GM13976 (cell line): ENCODE measurements around the gene MICU2.
A peak's percentile ranks its signal among the peaks of the same experiment; 100 is the strongest.
"Not testable (repeated sequence)": the region's sequence is repeated elsewhere in the genome, so short reads cannot be mapped to it uniquely, and the experiment has no call there.

Experiments
- DNase-seq: peaks from one replicate; pipeline ENCODE4 v3.0.0; 2012; ENCODE audit warnings: low spot score
- CTCF ChIP-seq: IDR thresholded peaks from 2 replicates; pipeline ENCODE4 v1.5.1; 2012; ENCODE audit warnings: borderline replicate concordance, mild to moderate bottlenecking; ENCODE audit not compliant: insufficient read depth; ENCODE audit errors: extremely low read depth, missing control alignments, control extremely low read depth
- in situ Hi-C: fragments of 300-500 bp; cut with MboI; formaldehyde crosslinking; loops from one replicate; pipeline ENCODE4 v1.12.0; 2022; ENCODE audit warnings: low sequenced_read_pairs, mixed read lengths, inconsistent platforms; ENCODE audit not compliant: unreplicated experiment

MICU2 gene

DNA sequence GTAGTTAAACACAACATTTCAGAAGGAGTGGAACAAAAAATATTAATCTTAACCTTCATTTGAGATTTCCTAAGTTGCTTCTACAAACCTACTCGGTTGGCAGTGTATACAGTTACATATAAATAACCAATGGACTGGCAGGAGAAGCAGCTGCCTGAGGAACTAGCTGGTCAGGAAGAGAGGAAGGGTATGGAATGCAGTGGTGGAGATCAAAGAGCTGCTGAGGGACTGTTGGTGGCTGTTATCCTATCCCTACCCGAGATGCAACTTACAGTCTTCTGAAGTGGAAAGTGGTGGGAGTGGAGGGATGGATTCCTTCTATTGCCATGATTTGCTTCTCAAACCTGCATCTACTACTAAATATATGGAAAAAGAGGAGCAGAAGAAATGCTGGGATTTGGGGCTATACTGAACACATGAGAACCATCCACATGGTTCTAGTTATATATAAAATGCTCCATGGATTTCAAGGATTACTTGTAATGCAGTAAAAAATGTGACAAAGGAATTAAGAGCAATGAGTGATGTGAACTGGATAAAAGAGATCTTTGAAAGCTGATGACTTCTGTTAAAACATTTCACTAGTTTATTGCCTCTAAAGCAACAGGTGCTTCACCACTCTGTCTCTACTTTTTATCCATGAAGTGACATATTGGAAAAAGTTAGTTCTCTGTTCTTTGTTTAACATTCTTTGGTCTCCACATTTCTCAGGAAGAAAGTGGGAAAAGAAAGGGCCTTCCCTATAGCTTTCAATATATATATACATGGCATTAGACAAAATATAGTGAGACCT is 29.9 kb downstream of the MICU2 start:
- no peak for DNase-seq
- TF ChIP-seq CTCF, result no peak
- in situ Hi-C loops, result no loop called here

DNA sequence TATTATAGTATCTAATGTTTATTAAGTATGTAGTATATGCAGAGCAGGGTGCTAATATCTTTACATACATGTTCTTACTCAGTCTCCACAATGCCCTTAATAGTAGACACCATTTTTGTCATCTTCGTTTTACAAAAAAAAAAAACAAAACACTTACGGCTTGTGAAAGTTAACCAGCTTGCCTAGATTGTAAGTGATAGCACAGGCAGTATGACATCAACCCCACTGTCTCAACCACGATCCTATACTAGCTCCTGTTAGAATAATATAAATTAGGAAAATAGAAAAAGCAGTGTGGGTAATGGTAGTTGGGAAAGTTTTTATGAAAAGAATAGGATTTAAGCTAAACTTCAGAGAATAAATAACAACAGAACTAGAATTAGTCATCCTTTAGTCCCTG is 34.3 kb downstream of the MICU2 start:
- in situ Hi-C loops, result no loop called here
- DNase-seq, result no peak
- no peak for TF ChIP-seq CTCF

DNA sequence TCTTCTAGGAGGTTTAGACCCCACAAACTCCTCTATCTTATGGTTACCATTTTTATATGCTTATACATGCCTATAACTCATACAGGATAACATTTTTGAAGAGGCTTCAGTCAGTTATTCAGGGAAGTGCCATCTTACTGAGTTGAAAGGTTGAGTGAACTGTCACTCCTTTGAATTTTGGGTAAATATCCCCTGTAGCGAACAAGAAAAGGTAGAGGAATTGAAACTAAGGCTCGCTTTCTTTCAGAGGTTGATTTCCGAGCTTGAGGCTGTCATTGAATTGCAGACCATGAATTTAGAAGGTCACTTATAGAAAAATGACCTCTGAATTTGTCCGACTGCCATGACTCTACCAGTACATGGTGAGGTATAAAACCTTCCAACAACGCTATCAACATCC is 35.1 kb downstream of the MICU2 start:
- in situ Hi-C loops, result no loop called here
- TF ChIP-seq CTCF, result no peak
- DNase-seq, result no peak

GRCh38 chr13:21567714-21568113 is 36.3 kb downstream of the MICU2 start:
- TF ChIP-seq CTCF, result no peak
- in situ Hi-C loops, result no loop called here
- peak; percentile 26 for DNase-seq

- no peak for TF ChIP-seq CTCF
- in situ Hi-C loops, result no loop called here
- no peak for DNase-seq
Measured at GRCh38 chr13:21557995-21558394, 46.0 kb downstream of the MICU2 start.

DNA sequence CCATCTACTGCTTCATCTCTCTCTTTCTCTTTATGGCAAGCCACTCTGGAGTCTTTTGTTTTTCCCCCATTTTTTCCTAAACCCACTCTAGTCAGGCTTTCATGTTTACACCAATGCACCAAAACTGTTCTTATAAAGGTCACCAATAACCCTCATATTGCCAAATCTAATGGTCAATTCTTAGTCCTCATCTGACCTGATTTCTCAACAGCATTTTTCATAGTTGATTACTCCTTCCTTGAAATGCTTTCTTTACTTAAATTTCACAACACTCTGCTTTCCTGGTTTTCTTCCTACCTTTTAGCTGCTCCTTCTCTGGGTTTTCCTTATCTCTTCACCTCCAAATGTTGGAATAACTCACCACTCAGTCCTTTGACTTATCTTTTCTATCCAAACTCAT is 47.9 kb downstream of the MICU2 start:
- no peak for TF ChIP-seq CTCF
- DNase-seq, result no peak
- in situ Hi-C loops, result no loop called here

DNA sequence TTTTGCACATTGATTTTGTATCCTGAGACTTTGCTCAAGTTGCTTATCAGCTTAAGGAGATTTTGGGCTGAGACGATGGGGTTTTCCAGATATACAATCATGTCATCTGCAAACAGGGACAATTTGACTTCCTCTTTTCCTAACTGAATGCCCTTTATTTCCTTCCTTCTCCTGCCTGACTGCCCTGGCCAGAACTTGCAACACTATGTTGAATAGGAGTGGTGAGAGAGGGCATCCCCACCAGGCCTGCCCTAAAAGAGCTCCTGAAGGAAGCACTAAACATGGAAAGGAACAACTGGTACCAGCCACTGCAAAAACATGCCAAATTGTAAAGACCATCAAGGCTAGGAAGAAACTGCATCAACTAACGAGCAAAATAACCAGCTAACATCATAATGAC is 50.7 kb downstream of the MICU2 start:
- DNase-seq, in situ Hi-C loops: not testable (repeated sequence)
